ENCODE measurements around the gene SRCIN1.

Gene SRCIN1

GRCh38 chr17:38585056-38585917 is 20.5 kb downstream of the SRCIN1 start:
- H3K4me1 ChIP-seq (ENCODE audit: control insufficient read depth, low read length) = peaks cover 18% of the 10 kb centered on the region
- H3K27me3 ChIP-seq (ENCODE audit: control insufficient read depth, low read length) = peaks cover 18% of the 10 kb centered on the region; the same call in 1 of the 2 replicates
- H3K79me2 ChIP-seq (ENCODE audit: control insufficient read depth, low read length) = no peaks in the 10 kb centered on the region
- no peak overlapping the region for H3K4me3 ChIP-seq (ENCODE audit: low read length)
- H3K4me2 ChIP-seq (ENCODE audit: low read length) = peak overlapping the region; percentile 72; the same call in 1 of the 2 replicates
- H3F3A ChIP-seq (ENCODE audit: control insufficient read depth, insufficient read depth) = no peaks in the 10 kb centered on the region
- no peaks in the 10 kb centered on the region for H3K36me3 ChIP-seq (ENCODE audit: control insufficient read depth, low read length)
- no peaks in the 10 kb centered on the region for H4K20me1 ChIP-seq (ENCODE audit: control insufficient read depth, insufficient read depth, low read depth, low read length)
- H3K9me2 ChIP-seq (replicated peaks; ENCODE audit: control insufficient read depth, low read length) = no peaks in the 10 kb centered on the region
- no peak for TF ChIP-seq CTCF (IDR thresholded peaks at IDR 0.05; ENCODE audit: low read depth, low read length, poor library complexity, severe bottlenecking)
- TF ChIP-seq EZH2phosphoT487 (IDR thresholded peaks at IDR 0.05; ENCODE audit: borderline replicate concordance, low read length) = no peak
- no peaks in the 10 kb centered on the region for H3K9me3 ChIP-seq (ENCODE audit: control insufficient read depth, insufficient read depth, low read length)
- H3K27ac ChIP-seq (ENCODE audit: low read depth, low read length) = no peak overlapping the region

- TF ChIP-seq CTCF (IDR thresholded peaks at IDR 0.05; ENCODE audit: low read depth, low read length, poor library complexity, severe bottlenecking) (peak; percentile 98), EZH2phosphoT487 (IDR thresholded peaks at IDR 0.05; ENCODE audit: borderline replicate concordance, low read length) (no peak)
- Histone ChIP-seq H3K36me3 (ENCODE audit: control insufficient read depth, low read length) (no peaks in the 10 kb centered on the region), H3K79me2 (ENCODE audit: control insufficient read depth, low read length) (no peaks in the 10 kb centered on the region), H4K20me1 (ENCODE audit: control insufficient read depth, insufficient read depth, low read depth, low read length) (no peaks in the 10 kb centered on the region), H3K27ac (ENCODE audit: low read depth, low read length) (no peak overlapping the region), H3K9me3 (ENCODE audit: control insufficient read depth, insufficient read depth, low read length) (no peaks in the 10 kb centered on the region), H3K4me1 (ENCODE audit: control insufficient read depth, low read length) (peaks cover 18% of the 10 kb centered on the region), H3K9me2 (replicated peaks; ENCODE audit: control insufficient read depth, low read length) (no peaks in the 10 kb centered on the region), H3K4me2 (ENCODE audit: low read length) (peak overlapping the region; percentile 72), H3F3A (ENCODE audit: control insufficient read depth, insufficient read depth) (no peaks in the 10 kb centered on the region), H3K27me3 (ENCODE audit: control insufficient read depth, low read length) (peaks cover 27% of the 10 kb centered on the region), H3K4me3 (ENCODE audit: low read length) (peak overlapping the region; percentile 59)
Measured at GRCh38 chr17:38584350-38584925, 21.3 kb downstream of the SRCIN1 start.

- Histone ChIP-seq H3K36me3 (ENCODE audit: control insufficient read depth, low read length) (no peaks in the 10 kb centered on the region), H3K4me1 (ENCODE audit: control insufficient read depth, low read length) (peaks cover 18% of the 10 kb centered on the region), H3K27me3 (ENCODE audit: control insufficient read depth, low read length) (peaks cover 32% of the 10 kb centered on the region), H3K9me2 (replicated peaks; ENCODE audit: control insufficient read depth, low read length) (no peaks in the 10 kb centered on the region), H3K9me3 (ENCODE audit: control insufficient read depth, insufficient read depth, low read length) (no peaks in the 10 kb centered on the region), H3K79me2 (ENCODE audit: control insufficient read depth, low read length) (no peaks in the 10 kb centered on the region), H3K4me3 (ENCODE audit: low read length) (peak overlapping the region; percentile 59), H3K4me2 (ENCODE audit: low read length) (peak overlapping the region; percentile 72), H3F3A (ENCODE audit: control insufficient read depth, insufficient read depth) (no peaks in the 10 kb centered on the region), H4K20me1 (ENCODE audit: control insufficient read depth, insufficient read depth, low read depth, low read length) (no peaks in the 10 kb centered on the region), H3K27ac (ENCODE audit: low read depth, low read length) (no peak overlapping the region)
- TF ChIP-seq EZH2phosphoT487 (IDR thresholded peaks at IDR 0.05; ENCODE audit: borderline replicate concordance, low read length) (no peak), CTCF (IDR thresholded peaks at IDR 0.05; ENCODE audit: low read depth, low read length, poor library complexity, severe bottlenecking) (no peak)
Measured at GRCh38 chr17:38583828-38584349, 21.9 kb downstream of the SRCIN1 start.

Measured in DOHH2 (cell line).